HG03558 (cell line): ENCODE measurements around the gene XIRP1.
"Not testable (repeated sequence)": the region's sequence is repeated elsewhere in the genome, so short reads cannot be mapped to it uniquely, and the experiment has no call there.

Source experiments
- ATAC-seq: cut with Tn5 transposase; IDR thresholded peaks from one replicate; pipeline ENCODE4 v1.9.1; 2021; ENCODE audit warnings: moderate number of reproducible peaks; ENCODE audit not compliant: unreplicated experiment; ENCODE audit errors: extremely low read depth

XIRP1 gene

GRCh38 chr3:39186692-39187151 lies 5.7 kb downstream of the XIRP1 start:
- no peak for ATAC-seq

GRCh38 chr3:39185959-39186691 lies 6.3 kb downstream of the XIRP1 start:
- ATAC-seq = no peak

GRCh38 chr3:39185326-39185958 lies 7.0 kb downstream of the XIRP1 start:
- ATAC-seq = no peak

- no peak for ATAC-seq
Observed at GRCh38 chr3:39184968-39185285, 7.5 kb downstream of the XIRP1 start.

- no peak for ATAC-seq
Observed at GRCh38 chr3:39184081-39184967, 8.1 kb downstream of the XIRP1 start.

GRCh38 chr3:39183211-39184080 lies 8.9 kb downstream of the XIRP1 start:
- no peak for ATAC-seq

- ATAC-seq = no peak
Observed at GRCh38 chr3:39181408-39182335, 10.7 kb downstream of the XIRP1 start.

- peak; percentile 85 for ATAC-seq
Observed at GRCh38 chr3:39180546-39181346, 11.6 kb downstream of the XIRP1 start.

- ATAC-seq = no peak
Observed at GRCh38 chr3:39180183-39180545, 12.2 kb downstream of the XIRP1 start.

GRCh38 chr3:39178553-39178952 lies 13.8 kb downstream of the XIRP1 start:
- ATAC-seq = no peak

GRCh38 chr3:39177708-39178332 lies 14.6 kb downstream of the XIRP1 start:
- ATAC-seq = no peak

- ATAC-seq = no peak
Observed at GRCh38 chr3:39176025-39176714, 16.2 kb downstream of the XIRP1 start.

GRCh38 chr3:39173318-39174125 lies 18.9 kb downstream of the XIRP1 start:
- ATAC-seq = no peak

- no peak for ATAC-seq
Observed at GRCh38 chr3:39171860-39172259, 20.5 kb downstream of the XIRP1 start.

GRCh38 chr3:39170877-39171276 lies 21.5 kb downstream of the XIRP1 start:
- not testable (repeated sequence) for ATAC-seq

GRCh38 chr3:39170461-39170860 lies 21.9 kb downstream of the XIRP1 start:
- no peak for ATAC-seq

- ATAC-seq = no peak
Observed at GRCh38 chr3:39169712-39170111, 22.7 kb downstream of the XIRP1 start.
